HCT116 (cell line): ENCODE results near the gene RIPOR2. TPM values are rescaled to one million over a fixed set of nuclear protein-coding genes. Genes with fewer than 3 reads are reported as not detected.

Experiments
- ATAC-seq: fragments of 200-7000 bp; cut with Tn5 transposase; 2 replicates; pipeline ENCODE4 v1.9.1; 2020; ENCODE audit warnings: mild to moderate bottlenecking, moderate library complexity
- BruUV-seq: library from RNA; stranded (reverse); fragments of 400-500 nt; replicated peaks from 2 replicates; lab custom pipeline; 2021; lab: Mats Ljungman, UMichigan
- CTCF ChIA-PET: fragments of 300-600 bp; sonication (Branson Sonifier 250); formaldehyde crosslinking; loops from one replicate; lab custom pipeline; 2021; ENCODE audit warnings: antibody characterized with exemption; lab: Charles Lee
- POLR2A ChIA-PET: fragments of 300-600, 350-600 bp; sonication (Branson Sonifier 250); formaldehyde crosslinking; loops from one replicate; lab custom pipeline; 2021; ENCODE audit warnings: antibody characterized with exemption; lab: Charles Lee
- RAD21 ChIA-PET, 2 experiments: fragments of 300-600 bp; sonication (Branson Sonifier 250); formaldehyde crosslinking; loops; one replicate each; lab custom pipeline; 2023; ENCODE audit warnings: low total read pairs in 2 of 2; ENCODE audit not compliant: uncharacterized antibody in 2 of 2, unreplicated experiment in 2 of 2, low non-redundant PET in 1 of 2; lab: Charles Lee
- DNase-seq: peaks from one replicate; pipeline ENCODE4 v3.0.0-alpha.2; 2010; ENCODE audit warnings: low read depth, low spot score
- H2AFZ ChIP-seq: fragments of 200-600 bp; shearing (Covaris generic), sonication (generic); 2 replicates; pipeline ENCODE4 v1.6.1; 2017; ENCODE audit warnings: low read depth, mixed run types, mixed read lengths, antibody characterized with exemption, low read length; ENCODE audit not compliant: poor library complexity, severe bottlenecking
- H3K27ac ChIP-seq: 2 replicates; pipeline ENCODE4 v1.5.1; 2012; ENCODE audit warnings: low read depth, low read length
- H3K27me3 ChIP-seq: fragments of 200-600 bp; sonication (generic); 2 replicates; pipeline ENCODE4 v1.6.1; 2016; ENCODE audit warnings: mixed run types, low read length, mixed read lengths; ENCODE audit not compliant: insufficient read depth
- H3K36me3 ChIP-seq, 2 experiments: fragments of 200-500 bp in 1 of 2; fragments of 200-600 bp in 1 of 2; sonication (Bioruptor generic) in 1 of 2; sonication (generic) in 1 of 2; 2 replicates each; pipeline versions ENCODE4 v1.5.1 to v1.6.1; 2014 to 2016; ENCODE audit warnings: low read length in 2 of 2, inconsistent platforms in 1 of 2, mixed read lengths in 1 of 2, mixed run types in 1 of 2; ENCODE audit not compliant: insufficient read depth in 2 of 2, control insufficient read depth in 1 of 2
- H3K4me1 ChIP-seq, 2 experiments: fragments of 200-600 bp in 1 of 2; sonication (generic) in 1 of 2; 2 replicates each; pipeline versions ENCODE4 v1.5.1 to v1.6.1; 2012 to 2017; ENCODE audit warnings: low read length in 2 of 2, inconsistent platforms in 1 of 2, mild to moderate bottlenecking in 1 of 2, mixed read lengths in 1 of 2, mixed run types in 1 of 2, moderate library complexity in 1 of 2; ENCODE audit not compliant: insufficient read depth in 2 of 2, control insufficient read depth in 1 of 2
- H3K4me2 ChIP-seq: fragments of 200-600 bp; sonication (generic); 2 replicates; pipeline ENCODE4 v1.6.1; 2017; ENCODE audit warnings: mixed run types, low read length, mixed read lengths
- H3K4me3 ChIP-seq, 2 experiments: fragments of 200-600 bp in 1 of 2; sonication (generic) in 1 of 2; replicated peaks in 1 of 2; 2 replicates each; pipeline ENCODE4 v1.5.1; 2011 to 2016; ENCODE audit warnings: low read length in 2 of 2, control low read depth in 1 of 2, low read depth in 1 of 2, mild to moderate bottlenecking in 1 of 2, mixed read lengths in 1 of 2, mixed run types in 1 of 2
- H3K79me2 ChIP-seq: fragments of 200-600 bp; sonication (generic); 2 replicates; pipeline ENCODE4 v1.6.1; 2017; ENCODE audit warnings: mild to moderate bottlenecking, mixed run types, low read length, moderate library complexity, mixed read lengths; ENCODE audit not compliant: insufficient read depth
- H3K9ac ChIP-seq: fragments of 200-600 bp; sonication (generic); 2 replicates; pipeline ENCODE4 v1.6.1; 2016; ENCODE audit warnings: low read length, mixed read lengths
- H3K9me2 ChIP-seq: fragments of 200-600 bp; sonication (generic), shearing (Covaris generic); 2 replicates; pipeline ENCODE4 v1.6.1; 2017; ENCODE audit warnings: mixed run types, mild to moderate bottlenecking, moderate library complexity; ENCODE audit not compliant: insufficient read depth
- H3K9me3 ChIP-seq, 2 experiments: fragments of 200-500 bp in 1 of 2; fragments of 200-600 bp in 1 of 2; sonication (Bioruptor generic) in 1 of 2; sonication (generic) in 1 of 2; 2 replicates each; pipeline ENCODE4 v1.6.1; 2014 to 2017; ENCODE audit warnings: low read length in 2 of 2, mixed read lengths in 2 of 2, inconsistent platforms in 1 of 2, low read depth in 1 of 2, mild to moderate bottlenecking in 1 of 2, mixed run types in 1 of 2, moderate library complexity in 1 of 2; ENCODE audit not compliant: control insufficient read depth in 1 of 2, insufficient read depth in 1 of 2
- H4K20me1 ChIP-seq: fragments of 200-600 bp; sonication (generic), shearing (Covaris generic); 2 replicates; pipeline ENCODE4 v1.6.1; 2017; ENCODE audit warnings: mixed run types, mild to moderate bottlenecking, moderate library complexity; ENCODE audit not compliant: insufficient read depth
- ATF3 ChIP-seq: IDR thresholded peaks from 2 replicates; pipeline ENCODE4 v1.6.1; 2012
- CTCF ChIP-seq, 3 experiments: fragments of 200-600 bp in 1 of 3; sonication (generic) in 1 of 3; IDR thresholded peaks in 2 of 3; conservative IDR thresholded peaks in 1 of 3; 2 replicates each; pipeline ENCODE4 v1.5.1; 2012 to 2017; ENCODE audit warnings: low read depth in 2 of 3, low read length in 2 of 3, antibody characterized with exemption in 1 of 3, borderline replicate concordance in 1 of 3, control low read depth in 1 of 3, mild to moderate bottlenecking in 1 of 3, mixed read lengths in 1 of 3, mixed run types in 1 of 3, moderate library complexity in 1 of 3; ENCODE audit not compliant: insufficient read depth in 1 of 3
- POLR2A ChIP-seq: IDR thresholded peaks from 2 replicates; pipeline ENCODE4 v1.7.0; 2011; ENCODE audit warnings: borderline replicate concordance; ENCODE audit not compliant: insufficient read depth, insufficient read length; ENCODE audit errors: extremely low read depth
- POLR2AphosphoS5 ChIP-seq: IDR thresholded peaks from 2 replicates; pipeline ENCODE4 v1.6.1; 2011; ENCODE audit warnings: mild to moderate bottlenecking, low read depth, low read length, moderate library complexity
- RAD21 ChIP-seq: IDR thresholded peaks from 2 replicates; pipeline ENCODE4 v1.6.1; 2012; ENCODE audit warnings: low read depth, mild to moderate bottlenecking
- SP1 ChIP-seq: IDR thresholded peaks from 2 replicates; pipeline ENCODE4 v1.6.1; 2012; ENCODE audit warnings: low read depth
- TCF7L2 ChIP-seq: IDR thresholded peaks from 2 replicates; pipeline ENCODE4 v1.7.0; 2011; ENCODE audit warnings: borderline replicate concordance, inconsistent platforms; ENCODE audit not compliant: insufficient read depth, insufficient read length; ENCODE audit errors: extremely low read depth
- ZNF274 ChIP-seq: fragments of 200-500 bp; sonication (Bioruptor generic); IDR thresholded peaks from 2 replicates; pipeline ENCODE4 v1.6.1; 2014; ENCODE audit warnings: mild to moderate bottlenecking, low read depth, low read length, inconsistent platforms
- intact Hi-C: fragments of 100-400 bp; cut with micrococcal nuclease; formaldehyde crosslinking; loops from 2 replicates; pipeline ENCODE4 v1.10.0; 2022
- total RNA-seq: library from RNA; stranded (reverse); gene quantifications from one replicate; pipeline ENCODE4 v1.2.1, GENCODE V29; 2021; ENCODE audit not compliant: unreplicated experiment
- TF ChIP-seq, protein P1 (sequence below): IDR thresholded peaks from 2 replicates; pipeline ENCODE4 v1.6.1; 2011; ENCODE audit warnings: mild to moderate bottlenecking, low read length, moderate library complexity; ENCODE audit not compliant: insufficient replicate concordance; ENCODE audit errors: extremely low read depth
- TF ChIP-seq, protein P2 (sequence below): IDR thresholded peaks from 2 replicates; pipeline ENCODE4 v1.6.1; 2012

Gene RIPOR2
- total RNA-seq, 1 experiment from 2014 or later: 0.44 TPM

DNA sequence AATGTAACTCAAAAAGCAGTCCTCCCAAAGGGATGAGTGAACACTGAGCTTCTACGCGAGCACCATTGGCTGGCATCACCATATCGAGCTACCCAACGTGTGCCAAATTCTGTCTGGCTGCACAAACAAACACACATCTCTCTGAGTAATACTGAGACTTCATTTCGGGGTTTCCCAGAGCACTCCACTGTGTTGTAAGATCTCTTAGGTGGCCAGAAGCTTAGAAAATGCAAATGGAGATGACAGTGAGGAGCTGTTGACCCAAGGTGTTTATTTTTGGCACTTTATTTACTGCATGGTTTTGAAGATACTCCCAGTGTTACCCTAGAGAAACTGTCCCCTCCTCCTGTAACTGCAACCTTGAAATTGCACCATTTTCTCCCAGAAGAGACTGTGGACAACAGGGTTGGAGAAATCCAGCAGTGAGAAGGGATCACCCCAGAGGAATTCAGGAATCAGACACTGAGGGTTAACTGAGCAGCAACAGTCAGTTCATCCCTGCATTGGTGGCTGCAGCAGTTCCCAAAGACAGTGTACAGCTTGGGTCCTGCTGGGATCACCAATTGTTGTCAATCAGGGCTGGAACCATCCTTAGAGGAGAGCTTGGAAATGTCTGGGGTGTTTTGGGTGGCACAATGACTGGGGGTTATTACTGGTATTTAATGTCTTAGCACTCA, 1.0 kb upstream of the RIPOR2 start:
- BruUV-seq: no TSS peak
- TF ChIP-seq, protein P1, sequence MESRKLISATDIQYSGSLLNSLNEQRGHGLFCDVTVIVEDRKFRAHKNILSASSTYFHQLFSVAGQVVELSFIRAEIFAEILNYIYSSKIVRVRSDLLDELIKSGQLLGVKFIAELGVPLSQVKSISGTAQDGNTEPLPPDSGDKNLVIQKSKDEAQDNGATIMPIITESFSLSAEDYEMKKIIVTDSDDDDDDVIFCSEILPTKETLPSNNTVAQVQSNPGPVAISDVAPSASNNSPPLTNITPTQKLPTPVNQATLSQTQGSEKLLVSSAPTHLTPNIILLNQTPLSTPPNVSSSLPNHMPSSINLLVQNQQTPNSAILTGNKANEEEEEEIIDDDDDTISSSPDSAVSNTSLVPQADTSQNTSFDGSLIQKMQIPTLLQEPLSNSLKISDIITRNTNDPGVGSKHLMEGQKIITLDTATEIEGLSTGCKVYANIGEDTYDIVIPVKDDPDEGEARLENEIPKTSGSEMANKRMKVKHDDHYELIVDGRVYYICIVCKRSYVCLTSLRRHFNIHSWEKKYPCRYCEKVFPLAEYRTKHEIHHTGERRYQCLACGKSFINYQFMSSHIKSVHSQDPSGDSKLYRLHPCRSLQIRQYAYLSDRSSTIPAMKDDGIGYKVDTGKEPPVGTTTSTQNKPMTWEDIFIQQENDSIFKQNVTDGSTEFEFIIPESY: no peak
- no peak for TF ChIP-seq ATF3
- no peak for TF ChIP-seq TCF7L2
- TF ChIP-seq SP1: no peak
- TF ChIP-seq POLR2A: no peak
- no peak for TF ChIP-seq ZNF274
- TF ChIP-seq CTCF (IDR thresholded peaks at IDR 0.05 in 2 of 3, conservative IDR thresholded peaks at IDR 0.05 in 1 of 3; ENCODE audit: borderline replicate concordance in 1 of 3, insufficient read depth in 1 of 3, low read depth in 2 of 3, low read length in 2 of 3): no peak
- no peak for TF ChIP-seq RAD21
- TF ChIP-seq POLR2AphosphoS5: no peak
- TF ChIP-seq, protein P2, sequence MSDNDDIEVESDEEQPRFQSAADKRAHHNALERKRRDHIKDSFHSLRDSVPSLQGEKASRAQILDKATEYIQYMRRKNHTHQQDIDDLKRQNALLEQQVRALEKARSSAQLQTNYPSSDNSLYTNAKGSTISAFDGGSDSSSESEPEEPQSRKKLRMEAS: no peak
- H3K4me1 ChIP-seq: no peaks in the 10 kb centered on the region; a peak in 1 of 4 replicates
- no peaks in the 10 kb centered on the region for H4K20me1 ChIP-seq
- H3K79me2 ChIP-seq: no peaks in the 10 kb centered on the region
- no peaks in the 10 kb centered on the region for H3K9me3 ChIP-seq
- no peak overlapping the region for H3K9ac ChIP-seq
- no peak overlapping the region for H3K4me2 ChIP-seq
- ChIA-PET POLR2A (no interaction called here), CTCF (no interaction called here), RAD21 (no interaction called here)
- H3K27me3 ChIP-seq: peaks cover 8% of the 10 kb centered on the region; the same call in 1 of the 2 replicates
- H3K27ac ChIP-seq: no peak overlapping the region
- H3K36me3 ChIP-seq: no peaks in the 10 kb centered on the region
- ATAC-seq (no peak), DNase-seq (no peak)
- no peaks in the 10 kb centered on the region for H3K9me2 ChIP-seq
- H3K4me3 ChIP-seq: no peak overlapping the region
- intact Hi-C loops: no loop called here
- no peak overlapping the region for H2AFZ ChIP-seq
